ENCODE measurements around the gene LAMA1.

The LAMA1 gene

DNA sequence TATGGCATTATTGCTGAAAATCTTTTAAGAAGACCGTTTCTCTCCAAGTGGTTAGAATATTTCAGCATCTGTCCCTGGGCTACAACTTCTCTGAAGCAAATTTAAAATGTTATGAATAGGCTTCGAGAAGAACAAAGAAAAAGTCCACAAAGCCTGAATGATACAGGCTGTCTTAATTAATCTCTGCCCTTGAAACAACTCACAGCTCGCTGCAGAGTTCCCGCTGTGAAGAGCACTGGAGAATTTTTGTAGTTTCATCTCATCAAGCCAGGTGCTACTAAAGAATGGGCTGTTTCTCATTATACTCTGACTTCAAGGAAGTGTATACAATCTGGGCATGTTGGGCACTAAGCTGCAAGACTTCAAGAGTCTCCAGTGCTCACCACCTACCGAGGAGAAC is 67.6 kb downstream of the LAMA1 start:
- DNase-seq (ENCODE audit: low read depth in 4 of 4, low spot score in 1 of 4): no peak

GRCh38 chr18:7048081-7048480 is 69.5 kb downstream of the LAMA1 start:
- DNase-seq (ENCODE audit: low read depth in 4 of 4, low spot score in 1 of 4): no peak

GRCh38 chr18:7047336-7047735 is 70.3 kb downstream of the LAMA1 start:
- DNase-seq (ENCODE audit: low read depth in 4 of 4, low spot score in 1 of 4): no peak

GRCh38 chr18:7038330-7038851 is 79.2 kb downstream of the LAMA1 start:
- no peak for DNase-seq (ENCODE audit: low read depth in 4 of 4, low spot score in 1 of 4)

- DNase-seq (ENCODE audit: low read depth in 4 of 4, low spot score in 1 of 4): no peak
Measured at GRCh38 chr18:7037470-7037869, 80.1 kb downstream of the LAMA1 start.

GRCh38 chr18:7035807-7036206 is 81.8 kb downstream of the LAMA1 start:
- no peak for DNase-seq (ENCODE audit: low read depth in 4 of 4, low spot score in 1 of 4)

GRCh38 chr18:7034924-7035323 is 82.7 kb downstream of the LAMA1 start:
- no peak for DNase-seq (ENCODE audit: low read depth in 4 of 4, low spot score in 1 of 4)

DNA sequence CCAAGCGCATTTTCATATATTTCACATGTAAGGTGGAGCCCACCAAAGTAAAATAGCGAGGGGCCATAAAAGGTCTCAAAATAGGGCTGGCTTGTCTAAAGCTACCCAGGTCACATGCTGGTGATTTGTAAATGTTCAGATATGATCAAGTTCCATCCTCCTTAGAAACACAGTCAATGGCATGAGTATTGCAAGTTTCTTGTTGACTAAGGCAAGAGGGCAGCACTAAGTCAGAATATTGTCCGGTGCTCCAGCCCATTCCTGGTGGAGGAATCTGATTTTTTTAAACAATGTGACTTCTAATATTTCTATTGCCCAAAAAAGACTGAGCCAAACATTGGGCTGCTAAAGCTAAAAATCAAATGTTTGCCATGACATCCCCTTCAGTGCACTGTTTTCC is 85.1 kb downstream of the LAMA1 start:
- DNase-seq (ENCODE audit: low read depth in 4 of 4, low spot score in 1 of 4): no peak

GRCh38 chr18:7028625-7029024 is 89.0 kb downstream of the LAMA1 start:
- no peak for DNase-seq (ENCODE audit: low read depth in 4 of 4, low spot score in 1 of 4)

DNA sequence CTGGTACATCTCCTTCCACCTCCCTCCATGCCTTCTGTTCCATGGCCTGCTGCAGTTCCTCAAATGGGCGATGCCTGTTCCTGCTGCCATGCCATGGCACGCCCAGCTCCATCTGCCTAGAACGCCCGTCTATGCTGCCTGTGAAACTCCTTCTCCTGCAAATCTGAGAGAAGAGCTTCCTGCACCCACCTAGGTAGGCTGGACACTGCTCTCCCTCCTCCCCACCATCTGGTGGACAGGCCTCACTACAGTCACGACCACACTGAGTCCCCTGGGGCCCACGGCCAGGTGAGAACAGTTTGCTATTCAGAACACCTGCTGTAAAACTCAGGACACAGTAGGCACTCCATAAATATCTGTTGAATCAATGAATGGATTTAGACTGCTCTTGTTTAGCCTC is 92.4 kb downstream of the LAMA1 start:
- DNase-seq (ENCODE audit: low read depth in 4 of 4, low spot score in 1 of 4): no peak

- DNase-seq (ENCODE audit: low read depth in 4 of 4, low spot score in 1 of 4): no peak
Measured at GRCh38 chr18:7023581-7023980, 94.0 kb downstream of the LAMA1 start.

GRCh38 chr18:7023063-7023580 is 94.5 kb downstream of the LAMA1 start:
- DNase-seq (ENCODE audit: low read depth in 4 of 4, low spot score in 1 of 4): no peak

GRCh38 chr18:7021994-7022840 is 95.4 kb downstream of the LAMA1 start:
- no peak for DNase-seq (ENCODE audit: low read depth in 4 of 4, low spot score in 1 of 4)

DNA sequence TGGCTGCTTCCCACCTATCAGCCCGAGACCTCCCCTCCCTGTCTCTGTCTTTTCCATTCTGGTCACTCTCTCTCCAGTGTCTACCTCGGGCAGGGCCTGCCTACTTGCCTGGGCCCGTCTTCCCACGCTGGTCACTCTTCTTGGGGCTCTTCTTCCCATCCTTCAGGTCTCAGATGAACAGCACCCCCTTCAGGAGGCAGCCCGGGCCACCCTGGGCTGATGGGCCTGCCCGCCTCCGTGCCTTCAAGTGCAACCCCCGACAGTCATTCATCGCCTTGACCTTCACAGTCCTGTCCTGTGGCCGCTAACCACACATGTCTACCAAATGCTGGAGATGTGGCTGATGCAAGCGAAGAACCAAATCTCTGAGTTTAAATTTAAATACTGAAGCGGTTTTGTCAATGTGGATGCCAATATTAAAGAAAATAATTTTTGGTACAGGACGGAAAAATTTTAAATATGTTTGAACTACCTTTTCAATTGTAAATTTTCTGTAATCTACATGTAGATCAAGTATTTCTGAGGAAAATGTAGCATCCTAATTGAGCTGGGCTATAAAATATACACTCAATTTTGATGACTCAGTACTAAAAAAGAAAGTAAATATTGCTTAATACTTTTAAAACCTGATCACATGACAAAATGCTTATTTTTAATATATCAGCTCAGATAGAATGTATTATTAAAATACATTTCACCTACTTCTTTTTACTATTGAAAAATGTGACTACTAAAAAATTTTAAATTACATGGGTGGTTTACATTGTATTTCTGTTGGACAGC is 96.4 kb downstream of the LAMA1 start:
- no peak for DNase-seq (ENCODE audit: low read depth in 4 of 4, low spot score in 1 of 4)

DNA sequence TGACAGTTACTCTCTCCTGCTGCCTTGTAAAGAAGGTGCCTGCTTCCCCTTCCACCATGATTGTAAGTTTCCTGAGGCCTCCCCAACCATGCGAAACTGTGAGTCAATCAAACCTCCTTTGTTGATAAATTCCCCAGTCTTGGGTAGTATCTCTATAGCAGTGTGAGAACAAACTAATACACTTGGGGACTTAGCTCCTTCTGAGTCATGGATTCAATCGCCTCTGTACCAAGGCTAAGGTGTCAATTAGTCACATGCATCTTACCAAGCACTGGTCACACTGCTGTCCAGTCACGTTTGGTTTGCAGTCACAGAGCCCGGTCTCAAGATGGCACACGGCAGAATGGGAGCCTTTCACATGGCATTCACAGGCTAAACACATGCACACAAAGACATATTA is 100.6 kb downstream of the LAMA1 start:
- no peak for DNase-seq (ENCODE audit: low read depth in 4 of 4, low spot score in 1 of 4)

- DNase-seq (ENCODE audit: low read depth in 4 of 4, low spot score in 1 of 4): no peak
Measured at GRCh38 chr18:7011142-7011541, 106.5 kb downstream of the LAMA1 start.

DNA sequence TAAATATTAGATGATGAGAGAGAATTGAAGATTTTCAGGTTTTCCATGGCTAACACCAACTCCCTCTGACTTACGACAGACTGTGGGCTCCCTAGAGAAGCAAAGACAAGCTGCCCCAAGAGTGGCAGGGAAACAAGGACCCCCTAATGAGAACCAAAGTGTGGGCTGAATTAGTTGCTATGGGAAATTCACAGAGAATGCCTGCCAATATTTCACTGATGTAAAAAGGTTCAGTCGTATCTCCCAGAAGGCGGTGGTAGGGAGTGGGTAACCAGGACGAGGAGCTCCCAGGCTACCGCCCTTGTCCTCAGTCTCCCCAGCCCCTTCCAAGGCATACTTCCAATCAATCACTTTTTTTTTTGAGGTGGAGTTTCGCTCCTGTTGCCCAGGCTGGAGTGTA is 113.6 kb downstream of the LAMA1 start:
- no peak for DNase-seq (ENCODE audit: low read depth in 4 of 4, low spot score in 1 of 4)

GRCh38 chr18:7002107-7002506 is 115.5 kb downstream of the LAMA1 start:
- no peak for DNase-seq (ENCODE audit: low read depth in 4 of 4, low spot score in 1 of 4)

DNA sequence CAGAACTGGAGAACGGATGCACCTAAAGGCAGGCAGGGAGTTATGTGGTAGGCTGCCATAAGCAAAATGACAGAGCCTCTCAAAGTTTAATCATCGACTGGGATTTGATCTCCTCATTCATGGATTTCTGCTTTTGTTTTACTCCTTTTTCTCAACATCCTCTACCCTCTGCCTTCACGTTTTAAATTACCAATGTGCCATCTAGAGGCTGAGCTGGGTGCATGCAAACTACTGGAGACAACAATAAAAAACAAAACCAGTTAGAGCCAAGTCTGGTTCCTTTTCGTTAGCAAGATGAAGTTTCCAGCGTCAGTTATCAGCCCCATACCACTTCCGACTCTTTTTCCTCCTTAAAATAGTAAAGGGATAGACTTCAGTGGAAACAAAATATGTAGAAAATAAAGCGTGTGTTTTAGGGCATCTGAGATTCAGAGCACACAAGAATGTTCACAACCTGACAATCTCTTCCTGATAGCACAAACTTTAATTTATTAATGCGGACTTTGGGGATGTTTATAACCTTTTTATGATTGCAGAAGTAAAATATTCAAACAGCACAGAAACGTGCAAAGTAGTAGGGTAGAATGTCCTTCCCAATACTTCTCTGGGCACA is 117.0 kb downstream of the LAMA1 start:
- no peak for DNase-seq (ENCODE audit: low read depth in 4 of 4, low spot score in 1 of 4)

- no peak for DNase-seq (ENCODE audit: low read depth in 4 of 4, low spot score in 1 of 4)
Measured at GRCh38 chr18:6997808-6998207, 119.8 kb downstream of the LAMA1 start.

- DNase-seq (ENCODE audit: low read depth in 4 of 4, low spot score in 1 of 4): no peak
Measured at GRCh38 chr18:6994771-6995430, 122.7 kb downstream of the LAMA1 start.
